SK-N-MC (cell line): Measurements from ENCODE around the gene RGS3.
"Not testable (repeated sequence)": the region's sequence is repeated elsewhere in the genome, so short reads cannot be mapped to it uniquely, and the experiment has no call there.

Experiments
- DNase-seq: peaks from one replicate; pipeline ENCODE4 v3.0.0-alpha.2; 2011; ENCODE audit warnings: low read depth, low spot score
- H3K27ac ChIP-seq: fragments of 200-600 bp; sonication (generic); 2 replicates; pipeline ENCODE4 v1.5.1; 2016; ENCODE audit warnings: mixed run types
- H3K36me3 ChIP-seq: fragments of 200-600 bp; sonication (generic); 2 replicates; pipeline ENCODE4 v1.6.1; 2017; ENCODE audit warnings: antibody characterized with exemption, low read length, mixed read lengths; ENCODE audit not compliant: insufficient read depth
- H3K4me3 ChIP-seq: fragments of 200-600 bp; sonication (generic); 2 replicates; pipeline ENCODE4 v1.5.1; 2016
- H3K9ac ChIP-seq: fragments of 200-600 bp; sonication (generic); 2 replicates; pipeline ENCODE4 v1.8.0; 2017; ENCODE audit warnings: mixed run types, mixed read lengths; ENCODE audit not compliant: insufficient read length
- H3K9me3 ChIP-seq: fragments of 200-600 bp; sonication (generic); 2 replicates; pipeline ENCODE4 v1.6.1; 2017; ENCODE audit warnings: low read depth, mild to moderate bottlenecking, antibody characterized with exemption, low read length, moderate library complexity, mixed read lengths
- EZH2 ChIP-seq: fragments of 200-600 bp; sonication (generic); IDR thresholded peaks from one replicate; pipeline ENCODE4 v1.6.1; 2017; ENCODE audit warnings: antibody characterized with exemption
- FOXP2 ChIP-seq: optimal IDR thresholded peaks from 2 replicates; pipeline ENCODE3; 2011; ENCODE audit warnings: mild to moderate bottlenecking, moderate library complexity; ENCODE audit not compliant: insufficient read depth; ENCODE audit errors: extremely low read length, control extremely low read depth
- POLR2AphosphoS5 ChIP-seq: IDR thresholded peaks from 2 replicates; pipeline ENCODE4 v1.6.1; 2012; ENCODE audit warnings: mild to moderate bottlenecking, low read depth, low read length, borderline replicate concordance

RGS3 gene

DNA sequence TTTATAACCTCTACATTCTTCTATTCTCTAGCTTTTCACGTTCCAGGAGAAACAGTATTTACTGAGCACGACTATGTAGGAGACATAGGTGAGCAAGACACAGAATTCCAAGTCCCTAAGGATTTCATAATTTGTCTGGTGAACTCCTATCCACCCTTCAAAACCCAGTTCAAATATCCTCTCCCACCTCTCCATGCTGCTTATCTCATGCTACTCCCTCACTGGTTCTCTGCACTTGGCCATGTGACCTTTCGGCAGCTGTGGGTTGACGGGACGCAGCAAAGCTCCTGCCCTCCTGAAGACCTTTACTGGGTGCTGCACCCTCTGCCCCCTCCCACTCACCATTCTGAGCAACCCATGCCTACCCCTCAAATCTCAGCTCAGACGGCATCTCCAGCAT, 173.2 kb downstream of the RGS3 start:
- TF ChIP-seq EZH2 = no peak
- no peak for TF ChIP-seq POLR2AphosphoS5
- TF ChIP-seq FOXP2 = no peak
- Histone ChIP-seq H3K9ac (no peak overlapping the region), H3K4me3 (no peak overlapping the region), H3K27ac (no peak overlapping the region), H3K36me3 (no peaks in the 10 kb centered on the region), H3K9me3 (peaks cover 4% of the 10 kb centered on the region; the same call in 1 of the 2 replicates)
- no peak for DNase-seq

DNA sequence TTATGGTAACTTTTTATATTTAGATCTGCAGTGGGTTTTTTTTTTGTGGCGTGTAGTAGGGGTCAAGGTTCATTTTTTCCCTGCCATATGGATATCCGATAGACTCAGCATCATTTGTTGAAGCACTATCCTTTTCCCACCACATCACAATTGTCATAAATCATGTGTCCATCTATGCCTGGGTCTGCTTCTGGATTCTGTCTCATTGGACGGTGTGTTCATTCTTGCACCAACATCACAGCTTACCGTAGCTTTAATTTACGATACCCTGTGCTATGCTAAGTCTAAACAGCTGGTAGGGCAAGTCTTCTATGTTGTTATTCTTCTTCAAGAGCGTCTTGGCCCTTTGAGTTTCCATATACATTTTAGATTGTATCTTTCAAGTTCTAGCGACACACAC, 175.0 kb downstream of the RGS3 start:
- no peak overlapping the region for H3K27ac ChIP-seq
- TF ChIP-seq POLR2AphosphoS5 (no peak), EZH2 (no peak), FOXP2 (no peak)
- no peak for DNase-seq
- no peak overlapping the region for H3K4me3 ChIP-seq
- no peak overlapping the region for H3K9ac ChIP-seq
- no peaks in the 10 kb centered on the region for H3K36me3 ChIP-seq
- H3K9me3 ChIP-seq = peaks cover 4% of the 10 kb centered on the region; the same call in 1 of the 2 replicates

DNA sequence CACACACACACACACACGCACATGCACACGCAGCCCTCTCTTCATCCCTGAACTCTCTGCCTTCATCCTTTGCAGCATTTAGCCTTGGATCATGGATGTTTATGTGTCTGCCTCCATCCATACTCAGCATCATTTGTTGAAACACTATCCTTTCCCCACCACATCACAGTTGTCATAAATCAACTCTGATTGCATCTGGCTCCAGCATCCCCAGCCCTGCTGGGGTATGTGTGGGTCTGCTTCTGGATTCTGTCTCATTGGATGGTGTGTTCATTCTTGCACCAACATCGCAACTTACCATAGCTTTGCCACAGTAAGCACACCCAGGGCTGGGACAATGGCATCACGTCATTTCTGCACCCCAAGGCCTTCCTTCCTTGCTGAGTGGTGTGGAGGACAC, 175.4 kb downstream of the RGS3 start:
- Histone ChIP-seq H3K9me3 (peaks cover 4% of the 10 kb centered on the region; the same call in 1 of the 2 replicates), H3K9ac (no peak overlapping the region), H3K4me3 (no peak overlapping the region), H3K27ac (no peak overlapping the region), H3K36me3 (no peaks in the 10 kb centered on the region)
- TF ChIP-seq FOXP2 = no peak
- no peak for DNase-seq

DNA sequence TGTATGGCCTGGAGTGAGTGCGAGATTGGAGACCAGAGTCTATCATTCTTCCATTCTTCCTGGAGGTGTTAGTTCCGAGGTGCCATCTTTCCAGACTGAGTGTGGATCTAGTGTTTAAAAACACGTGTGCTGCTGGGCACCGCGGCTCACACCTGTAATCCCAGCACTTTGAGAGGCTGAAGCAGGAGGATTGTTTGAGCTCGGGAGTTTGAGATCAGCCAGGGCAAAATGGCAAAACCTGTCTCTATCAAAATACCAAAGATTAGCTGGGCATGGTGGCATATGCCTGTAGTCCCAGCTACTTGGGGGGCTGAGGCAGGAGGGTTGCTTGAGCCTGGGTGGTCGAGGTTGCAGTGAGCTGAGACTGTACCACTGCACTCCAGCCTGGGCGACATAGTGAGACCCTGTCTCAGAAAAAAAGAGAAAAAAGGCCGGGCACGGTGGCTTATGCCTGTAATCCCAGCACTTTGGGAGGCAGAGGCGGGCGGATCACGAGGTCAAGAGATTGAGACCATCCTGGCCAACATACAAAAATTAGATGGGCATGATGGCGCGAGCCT, 176.0 kb downstream of the RGS3 start:
- not testable (repeated sequence) for H3K9ac ChIP-seq, H3K4me3 ChIP-seq, H3K27ac ChIP-seq, H3K9me3 ChIP-seq, H3K36me3 ChIP-seq, DNase-seq

DNA sequence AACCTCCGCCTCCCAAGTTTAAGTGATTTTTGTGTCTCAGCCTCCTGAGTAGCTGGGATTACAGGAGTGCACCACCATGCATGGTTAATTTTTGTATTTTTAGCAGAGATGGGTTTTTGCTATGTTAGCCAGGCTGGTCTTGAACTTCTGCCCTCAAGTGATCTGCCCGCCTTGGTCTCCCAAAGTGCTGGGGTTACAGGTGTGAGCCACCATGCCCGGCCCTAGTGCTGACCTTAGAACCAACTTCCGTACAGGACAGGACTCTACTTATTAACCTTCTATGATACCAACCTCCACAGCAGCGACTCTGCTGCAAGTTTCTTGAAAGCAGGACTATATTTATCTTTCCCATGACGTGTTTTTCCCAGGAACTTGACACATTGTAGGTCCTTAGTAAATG, 176.9 kb downstream of the RGS3 start:
- Histone ChIP-seq H3K27ac (no peak overlapping the region), H3K9me3 (peaks cover 4% of the 10 kb centered on the region; the same call in 1 of the 2 replicates), H3K36me3 (no peaks in the 10 kb centered on the region), H3K4me3 (no peak overlapping the region), H3K9ac (no peak overlapping the region)
- no peak for TF ChIP-seq EZH2
- TF ChIP-seq FOXP2 = no peak
- TF ChIP-seq POLR2AphosphoS5 = no peak
- no peak for DNase-seq

DNA sequence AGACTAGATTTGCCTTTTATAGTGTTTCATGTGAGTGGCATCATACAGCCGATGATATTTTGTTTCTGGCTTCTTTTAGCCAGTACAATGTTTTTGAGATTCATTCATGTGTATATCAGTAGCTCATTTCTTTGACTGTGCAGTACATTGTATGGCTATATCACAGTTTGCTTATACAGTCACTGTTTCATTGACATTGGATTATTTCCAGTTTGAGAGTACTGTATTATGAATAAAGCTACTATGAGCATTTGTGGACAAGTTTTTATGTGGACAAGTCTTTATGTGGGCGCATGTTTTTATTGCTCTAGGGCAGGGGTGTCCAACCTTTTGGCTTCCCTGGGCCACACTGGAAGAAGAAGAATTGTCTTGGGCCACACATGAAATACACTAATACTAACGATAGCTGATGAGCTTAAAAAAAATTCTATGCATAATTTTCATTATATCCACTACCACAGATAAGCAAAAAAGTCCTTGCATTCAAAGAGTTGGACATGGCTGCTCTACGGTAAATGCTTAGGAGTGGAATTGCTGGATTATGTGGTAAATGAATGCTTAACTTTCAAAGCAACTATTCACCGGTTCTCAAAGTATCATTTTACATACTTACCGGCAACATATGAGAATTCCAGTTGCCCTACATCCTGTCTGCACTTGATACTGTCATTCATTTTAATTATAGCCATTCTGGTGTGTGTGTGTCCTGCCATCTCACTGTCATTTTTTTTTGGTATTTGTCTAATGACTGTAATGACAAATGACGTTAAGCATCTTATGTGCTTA, 177.8 kb downstream of the RGS3 start:
- no peak overlapping the region for H3K27ac ChIP-seq
- H3K36me3 ChIP-seq = no peaks in the 10 kb centered on the region
- TF ChIP-seq FOXP2 = no peak
- TF ChIP-seq POLR2AphosphoS5 = no peak
- H3K9me3 ChIP-seq = peaks cover 4% of the 10 kb centered on the region; the same call in 1 of the 2 replicates
- no peak overlapping the region for H3K4me3 ChIP-seq
- no peak for DNase-seq
- no peak overlapping the region for H3K9ac ChIP-seq

DNA sequence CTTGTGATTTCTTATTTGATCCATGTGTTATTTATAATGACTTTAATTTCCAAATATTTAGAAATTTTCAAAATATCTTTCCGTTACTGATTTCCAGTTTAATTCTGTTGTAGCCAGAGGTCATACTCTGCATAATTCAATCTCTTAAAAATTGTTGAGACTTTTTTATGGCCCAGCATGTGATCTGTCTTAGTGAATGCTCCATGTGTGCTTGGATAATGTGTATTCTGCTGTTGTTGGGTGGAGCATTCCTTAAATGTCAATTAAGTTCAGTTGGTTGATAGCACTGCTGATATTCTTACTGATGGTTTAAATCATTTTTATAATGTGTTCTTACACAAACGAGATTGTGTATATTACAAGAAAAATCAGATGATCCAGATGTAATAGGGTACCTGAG, 180.8 kb downstream of the RGS3 start:
- no peak for DNase-seq
- H3K4me3 ChIP-seq = no peak overlapping the region
- peak overlapping the region; percentile 27; the same call in 1 of the 2 replicates for H3K27ac ChIP-seq
- no peak for TF ChIP-seq POLR2AphosphoS5
- no peak for TF ChIP-seq FOXP2
- no peak for TF ChIP-seq EZH2
- H3K36me3 ChIP-seq = no peaks in the 10 kb centered on the region
- no peak overlapping the region for H3K9ac ChIP-seq
- H3K9me3 ChIP-seq = peaks cover 4% of the 10 kb centered on the region; the same call in 1 of the 2 replicates

DNA sequence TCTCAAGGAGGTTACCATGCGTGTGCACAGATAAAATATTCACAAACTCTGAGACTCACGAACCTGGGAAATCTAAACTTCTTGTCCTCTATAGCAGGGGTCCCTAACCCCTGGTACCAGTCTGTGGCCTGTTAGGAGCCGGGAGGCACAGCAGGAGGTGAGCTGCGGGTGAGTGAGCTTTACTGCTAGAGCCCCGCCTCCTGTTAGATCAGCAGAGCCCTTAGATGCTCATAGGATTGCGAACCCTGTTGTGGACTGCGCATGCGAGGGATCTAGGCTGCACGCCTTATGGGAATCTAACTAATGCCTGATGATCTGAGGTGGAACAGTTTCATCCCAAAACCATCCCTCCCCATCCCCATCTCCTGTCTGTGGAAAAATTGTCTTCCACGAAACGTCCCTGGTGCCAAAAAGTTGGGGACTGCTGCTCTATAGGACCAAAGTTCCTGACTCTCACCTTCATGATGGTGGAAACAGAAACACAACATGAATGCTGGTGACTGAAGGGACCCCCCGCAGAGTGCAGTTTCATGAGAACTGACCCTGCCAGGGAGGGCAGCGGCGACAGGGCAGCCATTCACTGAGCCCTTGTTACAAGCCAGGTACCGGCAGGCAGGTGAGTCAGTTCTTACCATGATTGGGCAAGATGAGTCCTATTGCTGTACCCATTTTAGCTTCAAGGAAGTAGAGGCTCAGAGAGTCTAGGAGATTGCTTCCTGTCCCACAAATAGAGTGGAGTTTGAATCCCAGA, 181.9 kb downstream of the RGS3 start:
- Histone ChIP-seq H3K27ac (no peak overlapping the region), H3K4me3 (no peak overlapping the region), H3K9me3 (peaks cover 4% of the 10 kb centered on the region; the same call in 1 of the 2 replicates), H3K36me3 (no peaks in the 10 kb centered on the region), H3K9ac (no peak overlapping the region)
- TF ChIP-seq FOXP2 (no peak), POLR2AphosphoS5 (no peak), EZH2 (no peak)
- no peak for DNase-seq
